K562 treated with DMSO at 1 percent for 12 hours (cell line): ENCODE data around the gene C13orf42. TPM values are rescaled to one million over a fixed set of nuclear protein-coding genes. Genes with fewer than 3 reads are reported as not detected.

ENCODE experiments used
- total RNA-seq: library from RNA; unstranded; fragments of 300-600 nt; gene quantifications from 2 replicates; pipeline ENCODE4 v1.2.3, GENCODE V29; 2022; ENCODE audit not compliant: insufficient read depth

Gene C13orf42
- not detected in 2 replicates for total RNA-seq

GRCh38 chr13:51111174-51111573, at the start of gene C13orf42:
C13orf42 (minus strand) TSS chr13:51111274; CDS start chr13:51111209, 65 bp downstream.

Other genes starting within 250 kb of the C13orf42 start
- 37.1 and 64.4 TPM in 2 replicates for gene RNASEH2B, start 201.5 kb downstream of the C13orf42 start, total RNA-seq
- gene FAM124A, start 111.1 kb upstream of the C13orf42 start, total RNA-seq, result not detected in 2 replicates
- gene SERPINE3, start 228.4 kb upstream of the C13orf42 start, total RNA-seq, result not detected in 2 replicates